ENCODE results near the gene NUP93.
"Not testable (repeated sequence)": the region's sequence is repeated elsewhere in the genome, so short reads cannot be mapped to it uniquely, and the experiment has no call there.

NUP93 gene

DNA sequence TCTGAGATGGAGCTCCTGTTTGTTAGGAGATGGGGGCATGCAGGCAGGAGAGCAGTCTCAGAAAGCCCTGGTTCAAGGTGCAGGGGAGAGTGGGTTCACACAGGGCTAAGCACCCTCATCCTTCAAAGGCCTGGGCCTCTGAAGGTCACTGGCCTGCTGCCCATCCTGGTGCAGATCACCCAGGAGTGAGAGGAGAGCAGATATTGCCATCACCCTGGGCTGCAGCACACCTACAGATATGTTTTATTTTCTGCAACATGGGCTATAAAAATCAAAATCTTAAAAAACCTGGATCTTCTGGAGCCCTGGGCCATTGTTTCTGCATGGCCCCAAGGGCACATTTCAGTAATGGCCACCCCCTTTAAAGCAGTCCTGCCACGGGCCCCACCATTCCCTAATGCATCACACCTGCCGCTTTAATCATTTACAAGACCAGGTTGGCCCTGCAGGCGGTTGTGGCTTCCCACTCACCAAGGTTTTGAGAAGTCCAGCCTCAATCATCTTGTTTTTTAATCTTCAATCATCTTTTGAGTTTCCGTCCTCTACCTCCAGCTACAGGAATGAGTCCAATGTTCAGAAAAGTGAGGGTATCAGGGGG is 20.4 kb upstream of the NUP93 start:
- DNase-seq, result no peak

GRCh38 chr16:56710181-56710737 is 19.7 kb upstream of the NUP93 start:
- no peak for DNase-seq

- no peak for DNase-seq
Measured at GRCh38 chr16:56711862-56712261, 18.1 kb upstream of the NUP93 start.

DNA sequence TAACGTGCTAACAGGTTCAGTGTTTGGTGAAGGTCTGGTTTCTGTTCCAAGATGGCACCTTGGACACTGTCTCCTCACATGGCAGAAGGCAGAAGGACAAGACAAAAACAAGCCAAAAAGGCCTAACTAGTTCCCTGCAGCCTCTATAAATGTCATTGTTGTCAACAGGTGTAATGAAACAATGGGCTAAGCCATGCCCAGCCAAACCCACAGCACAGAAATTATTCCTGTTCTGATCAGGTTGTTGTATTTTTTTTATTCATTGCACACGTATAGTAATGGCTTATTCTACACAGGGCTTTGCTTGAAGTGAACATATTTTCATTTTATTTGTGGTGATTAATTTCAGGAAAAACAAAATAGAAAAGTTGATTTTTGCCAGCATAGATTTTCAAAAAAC is 16.1 kb upstream of the NUP93 start:
- no peak for DNase-seq

DNA sequence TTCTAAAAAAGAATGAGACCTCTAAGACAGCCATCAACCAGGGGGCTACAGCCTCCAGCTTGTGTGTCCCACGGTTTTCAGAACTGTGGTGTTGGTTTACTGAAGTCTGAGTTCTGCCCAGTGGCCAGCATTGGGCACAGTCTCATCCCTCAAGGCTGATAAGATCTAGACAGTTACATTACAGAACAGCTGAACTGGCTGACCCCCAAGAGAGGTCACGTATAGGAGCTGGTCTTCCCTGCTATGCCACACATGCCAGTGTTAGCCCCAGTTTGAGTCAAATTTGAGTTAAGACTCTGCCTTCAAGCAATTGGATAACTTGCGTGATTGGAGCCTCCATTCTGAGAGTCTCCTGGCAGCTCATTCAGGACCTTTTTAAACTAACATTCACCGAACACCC is 14.8 kb upstream of the NUP93 start:
- DNase-seq, result no peak

DNA sequence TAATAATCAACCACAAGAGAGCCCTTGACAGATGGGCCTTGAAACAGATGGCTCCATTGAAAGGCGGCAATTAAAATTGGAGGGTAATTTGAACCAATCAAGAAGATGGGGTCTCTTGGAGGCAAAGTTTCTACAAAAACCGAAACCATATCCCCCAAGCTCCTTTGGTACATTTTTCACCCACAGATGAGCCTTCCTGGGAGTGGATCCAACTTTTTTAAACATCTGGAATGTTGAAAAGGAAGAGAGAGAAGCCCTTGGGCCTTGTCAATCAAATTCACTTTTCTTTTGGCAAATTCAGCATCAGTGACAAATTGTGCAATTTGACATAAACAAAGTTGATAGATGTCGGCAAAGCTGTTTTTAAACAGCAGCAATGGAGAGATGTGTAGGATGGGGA is 13.2 kb upstream of the NUP93 start:
- no peak for DNase-seq

- DNase-seq, result not testable (repeated sequence)
Measured at GRCh38 chr16:56717532-56717931, 12.4 kb upstream of the NUP93 start.

DNA sequence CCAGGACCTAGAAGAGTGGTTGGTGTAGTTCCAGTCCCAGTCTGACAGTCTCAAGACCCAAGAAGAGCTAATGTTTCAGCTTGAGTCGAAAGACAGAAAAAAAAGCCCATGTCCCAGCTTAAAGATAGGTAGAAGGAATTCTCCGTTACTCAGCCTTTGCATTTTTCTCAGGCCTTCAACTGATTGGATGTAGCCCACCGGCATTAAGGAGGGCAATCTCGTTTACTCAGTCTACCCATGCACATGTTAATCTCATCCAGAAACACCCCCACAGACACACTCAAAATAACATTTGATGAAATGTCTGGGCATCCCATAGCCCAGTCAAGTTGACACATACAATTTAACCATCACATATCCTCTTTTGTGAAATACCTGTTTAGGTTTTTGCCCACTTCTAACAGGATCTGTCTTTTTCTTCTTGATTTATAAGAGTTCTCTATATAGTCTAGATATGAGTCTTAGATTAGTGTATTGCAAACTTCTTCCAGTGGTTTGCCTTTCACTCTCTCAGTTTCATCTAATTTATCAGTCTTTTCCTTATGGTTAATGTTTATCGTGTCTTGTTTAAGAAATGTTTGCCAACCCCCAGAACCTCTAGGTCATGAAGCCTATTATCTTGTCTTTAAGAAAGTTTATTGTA is 7.6 kb upstream of the NUP93 start:
- DNase-seq, result no peak

GRCh38 chr16:56724191-56724590 is 5.7 kb upstream of the NUP93 start:
- DNase-seq, result no peak

GRCh38 chr16:56726283-56726682 is 3.6 kb upstream of the NUP93 start:
- no peak for DNase-seq

DNA sequence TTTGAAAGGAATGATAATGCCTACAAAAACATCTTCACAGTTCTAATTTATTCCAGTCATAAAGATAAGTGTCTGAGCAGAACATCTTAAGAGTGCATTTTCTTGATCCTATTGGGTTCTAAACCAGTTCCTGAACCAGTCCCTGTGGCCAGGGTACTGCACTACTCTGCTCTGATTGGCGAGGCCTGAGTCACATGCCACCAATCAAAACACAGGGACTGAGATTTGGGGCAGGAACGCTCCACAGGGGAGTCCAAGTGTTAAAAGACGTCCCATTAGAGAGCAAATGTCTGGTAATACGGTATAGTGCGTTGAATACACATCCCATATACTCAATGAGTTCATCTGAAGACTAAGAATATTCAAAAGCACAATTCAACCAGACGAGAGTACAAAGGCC is 3.0 kb upstream of the NUP93 start:
- DNase-seq, result no peak

GRCh38 chr16:56728027-56728426 is 1.9 kb upstream of the NUP93 start:
- DNase-seq, result no peak

DNA sequence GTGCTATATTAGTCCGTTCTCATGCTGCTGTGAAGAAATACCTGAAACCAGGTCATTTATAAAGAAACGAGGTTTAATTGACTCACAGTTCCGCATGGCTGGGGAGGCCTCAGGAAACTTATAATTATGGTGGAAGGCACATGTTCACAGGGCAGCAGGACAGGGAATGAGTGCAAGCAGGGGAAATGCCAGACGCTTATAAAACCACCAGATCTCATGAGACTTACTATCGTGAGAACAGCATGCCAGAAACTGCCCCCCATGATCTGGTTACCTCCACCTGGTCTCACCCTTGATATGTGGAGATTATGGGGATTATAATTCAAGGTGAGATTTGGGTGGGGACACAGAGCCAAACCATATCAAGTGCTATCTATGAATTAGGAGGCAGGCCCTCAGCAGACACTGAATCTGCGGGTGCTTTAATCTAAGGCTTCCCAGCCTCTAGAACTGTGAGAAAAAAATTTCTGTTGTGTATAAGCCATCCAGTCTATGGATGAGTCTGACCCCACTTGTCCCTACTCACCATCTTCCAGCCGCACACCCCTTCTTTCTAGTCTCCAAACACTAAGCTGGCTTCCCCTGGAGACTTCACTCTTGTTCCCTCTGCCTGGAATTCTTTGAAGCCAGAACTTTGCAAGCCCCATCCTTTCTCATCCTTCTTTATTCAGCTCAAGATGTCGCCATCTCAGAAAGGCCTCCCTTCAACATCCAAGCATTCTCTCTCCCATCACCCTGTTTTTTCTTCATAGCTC is 772 bp upstream of the NUP93 start:
- no peak for DNase-seq

DNA sequence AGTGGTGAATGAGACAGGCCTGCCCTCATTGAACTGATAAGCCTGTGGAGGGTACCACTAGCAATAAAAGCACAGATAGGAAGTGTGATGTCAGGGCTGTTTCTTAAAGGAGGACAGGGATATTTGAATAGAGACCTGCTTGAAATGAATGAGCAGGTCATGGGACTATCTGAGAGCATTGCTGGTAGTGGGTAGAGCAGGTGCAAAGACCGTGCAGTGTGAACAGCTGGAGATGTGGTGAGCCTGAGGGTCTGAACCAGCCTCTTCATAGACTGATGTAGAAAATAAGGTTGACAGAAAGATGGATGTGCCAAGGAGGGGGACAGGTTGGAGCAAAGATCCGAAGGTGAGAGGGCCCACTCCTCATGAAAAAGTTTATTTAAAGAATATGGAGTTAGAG is 2.4 kb downstream of the NUP93 start:
- DNase-seq, result no peak

GRCh38 chr16:56732832-56733231 is 2.9 kb downstream of the NUP93 start:
- DNase-seq, result peak; percentile 39

DNA sequence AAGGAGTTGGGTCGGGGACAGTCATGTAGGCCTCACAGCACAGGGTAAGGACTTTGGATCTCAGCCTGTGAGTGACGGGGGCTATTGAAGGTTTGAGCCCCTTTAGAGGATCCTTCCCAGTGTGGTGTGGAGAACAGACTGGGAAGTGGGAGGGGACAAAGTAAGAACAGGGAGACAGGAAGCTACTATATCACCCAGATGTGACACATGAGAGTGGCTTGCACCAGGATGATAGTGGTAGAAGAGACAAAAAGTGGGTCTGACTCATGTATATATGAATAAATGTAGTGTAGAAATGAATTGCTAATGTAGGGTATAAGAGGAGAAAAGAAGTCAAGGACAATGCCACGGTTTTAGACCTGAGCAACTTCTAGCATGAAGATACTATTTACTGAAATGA is 4.5 kb downstream of the NUP93 start:
- DNase-seq, result no peak

- no peak for DNase-seq
Measured at GRCh38 chr16:56736476-56736875, 6.5 kb downstream of the NUP93 start.

- no peak for DNase-seq
Measured at GRCh38 chr16:56737539-56737938, 7.6 kb downstream of the NUP93 start.

- DNase-seq, result no peak
Measured at GRCh38 chr16:56738221-56738620, 8.3 kb downstream of the NUP93 start.

DNA sequence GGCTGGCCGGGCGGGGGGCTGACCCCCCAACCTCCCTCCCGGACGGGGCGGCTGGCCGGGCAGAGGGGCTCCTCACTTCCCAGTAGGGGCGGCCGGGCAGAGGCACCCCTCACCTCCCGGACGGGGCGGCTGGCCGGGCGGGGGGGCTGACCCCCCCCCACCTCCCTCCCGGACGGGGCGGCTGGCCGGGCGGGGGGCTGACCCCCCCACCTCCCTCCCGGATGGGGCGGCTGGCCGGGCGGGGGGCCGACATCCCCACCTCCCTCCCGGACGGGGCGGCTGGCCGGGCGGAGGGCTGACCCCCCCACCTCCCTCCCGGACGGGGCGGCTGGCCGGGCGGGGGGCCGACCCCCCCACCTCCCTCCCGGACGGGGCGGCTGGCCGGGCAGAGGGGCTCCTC is 9.4 kb downstream of the NUP93 start:
- not testable (repeated sequence) for DNase-seq

- DNase-seq, result no peak
Measured at GRCh38 chr16:56741399-56741798, 11.5 kb downstream of the NUP93 start.

GRCh38 chr16:56742030-56742984 is 12.4 kb downstream of the NUP93 start:
- DNase-seq, result no peak

- DNase-seq, result no peak
Measured at GRCh38 chr16:56743840-56744239, 13.9 kb downstream of the NUP93 start.

All from activated naive CD4-positive, alpha-beta T cell treated with Interleukin-2 at 50 U/mL for 16 hours (primary cell).